Astrocyte (in vitro differentiated cells and primary cell): ENCODE measurements around the gene APOBEC3H. TPM values are rescaled to one million over a fixed set of nuclear protein-coding genes. Genes with fewer than 3 reads are reported as not detected.

ENCODE experiments used
- DNase-seq: peaks from one replicate; pipeline ENCODE4 v3.0.0-alpha.2; 2010; ENCODE audit warnings: low read depth
- FAIRE-seq: peaks from 2 replicates; lab custom pipeline; 2011; peaks lifted over from hg19 to GRCh38; lab: Jason Lieb, UNC
- H2AFZ ChIP-seq: 2 replicates; pipeline ENCODE4 v1.6.0; 2012; ENCODE audit warnings: low read depth, low read length, inconsistent platforms
- H3K27ac ChIP-seq: 2 replicates; pipeline ENCODE4 v1.5.1; 2011; ENCODE audit warnings: low read depth, low read length, inconsistent platforms
- H3K27me3 ChIP-seq: 2 replicates; pipeline ENCODE4 v1.6.0; 2011; ENCODE audit warnings: low read length, inconsistent platforms; ENCODE audit not compliant: insufficient read depth
- H3K36me3 ChIP-seq: 2 replicates; pipeline ENCODE4 v1.5.1; 2011; ENCODE audit warnings: low read length, inconsistent platforms; ENCODE audit not compliant: insufficient read depth
- H3K4me1 ChIP-seq: 2 replicates; pipeline ENCODE4 v1.5.1; 2011; ENCODE audit warnings: low read length, inconsistent platforms; ENCODE audit not compliant: insufficient read depth
- H3K4me2 ChIP-seq: 2 replicates; pipeline ENCODE4 v1.6.0; 2012; ENCODE audit warnings: low read length, inconsistent platforms
- H3K4me3 ChIP-seq: 2 replicates; pipeline ENCODE4 v1.5.1; 2011; ENCODE audit warnings: low read depth, mild to moderate bottlenecking, low read length, inconsistent platforms; ENCODE audit not compliant: insufficient read depth
- H3K79me2 ChIP-seq: 2 replicates; pipeline ENCODE4 v1.6.0; 2012; ENCODE audit warnings: mild to moderate bottlenecking, low read length, inconsistent platforms; ENCODE audit not compliant: insufficient read depth
- H3K9ac ChIP-seq: 2 replicates; pipeline ENCODE4 v1.6.0; 2012; ENCODE audit warnings: mild to moderate bottlenecking, low read length, inconsistent platforms
- H3K9me3 ChIP-seq: 2 replicates; pipeline ENCODE4 v1.5.1; 2012; ENCODE audit warnings: low read depth, mild to moderate bottlenecking, low read length, inconsistent platforms; ENCODE audit not compliant: insufficient read depth
- H4K20me1 ChIP-seq: 2 replicates; pipeline ENCODE4 v1.6.0; 2012; ENCODE audit warnings: low read length, inconsistent platforms; ENCODE audit not compliant: insufficient read depth
- H3K27ac Mint-ChIP-seq: one replicate; pipeline ENCODE4 v1.8.0; 2021; ENCODE audit warnings: mild to moderate bottlenecking, mixed read lengths; ENCODE audit not compliant: unreplicated experiment
- H3K27me3 Mint-ChIP-seq: one replicate; pipeline ENCODE4 v1.8.0; 2021; ENCODE audit warnings: low read depth, mixed read lengths; ENCODE audit not compliant: unreplicated experiment
- H3K36me3 Mint-ChIP-seq: one replicate; pipeline ENCODE4 v1.8.0; 2021; ENCODE audit warnings: low read depth, mixed read lengths; ENCODE audit not compliant: unreplicated experiment
- H3K4me1 Mint-ChIP-seq: one replicate; pipeline ENCODE4 v1.8.0; 2021; ENCODE audit warnings: low read depth, mixed read lengths; ENCODE audit not compliant: unreplicated experiment
- H3K4me3 Mint-ChIP-seq: one replicate; pipeline ENCODE4 v1.8.0; 2021; ENCODE audit warnings: mild to moderate bottlenecking, moderate library complexity, mixed read lengths; ENCODE audit not compliant: unreplicated experiment
- H3K9me3 Mint-ChIP-seq: one replicate; pipeline ENCODE4 v1.8.0; 2021; ENCODE audit warnings: mild to moderate bottlenecking, mixed read lengths; ENCODE audit not compliant: unreplicated experiment
- EZH2 ChIP-seq: IDR thresholded peaks from 2 replicates; pipeline ENCODE4 v1.6.1; 2012; ENCODE audit warnings: mild to moderate bottlenecking, low read length, inconsistent platforms; ENCODE audit not compliant: insufficient read depth
- total RNA-seq: library from RNA; stranded (reverse); gene quantifications from 2 replicates; pipeline ENCODE4 v1.2.1, GENCODE V29; 2021
- TF ChIP-seq, protein P1 (sequence below): IDR thresholded peaks from 2 replicates; pipeline ENCODE4 v1.5.1; 2011; ENCODE audit warnings: low read depth, mild to moderate bottlenecking, inconsistent platforms, low read length, moderate library complexity; ENCODE audit not compliant: insufficient read depth

APOBEC3H gene
- total RNA-seq, 1 donor from 2014 or later = 0.30 TPM

DNA sequence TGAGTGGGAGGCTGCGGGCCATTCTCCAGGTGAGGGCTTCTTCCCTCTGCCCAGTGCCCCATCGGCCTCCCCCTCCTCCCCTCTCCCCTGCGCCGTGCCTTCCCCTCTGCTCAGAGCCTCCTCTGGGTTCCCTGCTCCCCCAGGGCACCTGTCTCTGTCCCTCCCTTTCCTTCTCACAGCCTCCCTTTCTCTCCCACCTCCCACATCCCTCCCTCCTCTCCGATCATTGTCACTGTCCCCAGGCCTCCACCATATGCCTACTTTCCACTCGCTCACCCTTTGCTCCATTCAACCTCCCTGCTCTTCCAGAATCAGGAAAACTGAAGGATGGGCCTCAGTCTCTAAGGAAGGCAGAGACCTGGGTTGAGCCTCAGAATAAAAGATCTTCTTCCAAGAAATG lies 9.9 kb upstream of the APOBEC3H start:
- Histone ChIP-seq H3K4me3 (no peak overlapping the region), H3K27ac (no peak overlapping the region), H4K20me1 (no peaks in the 10 kb centered on the region), H3K4me1 (no peaks in the 10 kb centered on the region), H3K9ac (no peak overlapping the region), H3K4me2 (no peak overlapping the region), H3K36me3 (no peaks in the 10 kb centered on the region), H3K79me2 (no peaks in the 10 kb centered on the region), H3K27me3 (no peaks in the 10 kb centered on the region), H2AFZ (no peak overlapping the region), H3K9me3 (no peaks in the 10 kb centered on the region)
- Mint-ChIP-seq H3K36me3 (peaks cover 2% of the 10 kb centered on the region), H3K9me3 (no peaks in the 10 kb centered on the region), H3K4me3 (no peak overlapping the region), H3K27ac (no peak overlapping the region), H3K4me1 (peaks cover 3% of the 10 kb centered on the region), H3K27me3 (peaks cover 27% of the 10 kb centered on the region)
- TF ChIP-seq, protein P1, sequence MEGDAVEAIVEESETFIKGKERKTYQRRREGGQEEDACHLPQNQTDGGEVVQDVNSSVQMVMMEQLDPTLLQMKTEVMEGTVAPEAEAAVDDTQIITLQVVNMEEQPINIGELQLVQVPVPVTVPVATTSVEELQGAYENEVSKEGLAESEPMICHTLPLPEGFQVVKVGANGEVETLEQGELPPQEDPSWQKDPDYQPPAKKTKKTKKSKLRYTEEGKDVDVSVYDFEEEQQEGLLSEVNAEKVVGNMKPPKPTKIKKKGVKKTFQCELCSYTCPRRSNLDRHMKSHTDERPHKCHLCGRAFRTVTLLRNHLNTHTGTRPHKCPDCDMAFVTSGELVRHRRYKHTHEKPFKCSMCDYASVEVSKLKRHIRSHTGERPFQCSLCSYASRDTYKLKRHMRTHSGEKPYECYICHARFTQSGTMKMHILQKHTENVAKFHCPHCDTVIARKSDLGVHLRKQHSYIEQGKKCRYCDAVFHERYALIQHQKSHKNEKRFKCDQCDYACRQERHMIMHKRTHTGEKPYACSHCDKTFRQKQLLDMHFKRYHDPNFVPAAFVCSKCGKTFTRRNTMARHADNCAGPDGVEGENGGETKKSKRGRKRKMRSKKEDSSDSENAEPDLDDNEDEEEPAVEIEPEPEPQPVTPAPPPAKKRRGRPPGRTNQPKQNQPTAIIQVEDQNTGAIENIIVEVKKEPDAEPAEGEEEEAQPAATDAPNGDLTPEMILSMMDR = no peak
- no peak for TF ChIP-seq EZH2
- no peak for DNase-seq
- no peak for FAIRE-seq

DNA sequence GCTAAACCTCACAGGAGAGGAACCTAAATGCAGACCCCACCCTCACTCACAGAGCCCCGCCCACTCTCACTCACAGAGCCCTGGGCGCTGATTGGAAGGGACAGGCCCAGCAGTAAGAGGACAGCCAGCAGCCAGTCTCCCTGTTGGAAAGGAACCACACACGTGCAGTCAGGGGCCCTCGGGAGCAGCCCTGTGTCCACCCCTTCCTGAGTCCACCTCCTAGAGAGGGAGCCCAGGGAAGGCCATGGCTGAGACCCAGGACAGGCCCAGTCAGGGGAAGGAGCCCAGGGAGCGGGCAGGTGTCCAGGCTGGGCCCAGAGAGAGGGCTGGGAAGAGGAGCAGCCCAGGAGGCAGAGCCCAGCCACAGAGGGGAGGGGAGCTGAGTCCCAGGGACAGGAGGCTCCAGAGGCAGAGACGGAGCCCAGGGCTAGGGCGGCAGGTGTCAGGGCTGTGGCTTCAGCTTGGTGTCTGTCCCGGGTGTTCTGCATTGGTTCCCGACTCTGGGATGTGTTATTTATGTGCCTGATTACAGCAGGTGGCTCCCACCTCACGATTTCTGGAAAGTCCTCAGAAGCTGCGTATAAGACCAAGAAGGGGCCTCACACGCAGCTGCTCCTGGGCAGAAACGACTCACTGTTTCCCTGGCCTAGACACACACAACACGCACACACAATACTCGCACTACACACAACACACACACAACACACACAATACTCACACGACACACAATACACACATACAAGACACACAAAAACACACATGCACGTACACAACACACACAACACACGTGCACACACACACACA lies 9.0 kb upstream of the APOBEC3H start:
- H3K27ac ChIP-seq = no peak overlapping the region
- TF ChIP-seq, protein P1 = no peak
- TF ChIP-seq EZH2 = no peak

DNA sequence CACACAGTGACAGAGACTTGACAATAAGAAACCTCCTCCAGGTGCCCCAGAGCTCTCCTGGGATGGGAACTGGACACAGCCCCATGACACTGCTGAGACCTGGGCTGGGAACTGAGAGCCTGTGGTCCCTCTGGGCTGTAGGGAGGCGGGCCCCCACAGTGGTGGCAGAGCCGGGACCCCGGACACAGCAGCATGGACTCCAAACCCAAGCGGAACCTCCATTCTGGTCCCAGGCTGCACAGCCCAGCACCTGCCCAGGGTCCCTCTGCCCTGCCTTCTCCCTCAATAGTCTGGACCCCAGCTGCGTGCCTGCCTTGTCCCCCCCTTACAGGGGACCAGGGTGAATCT lies 8.4 kb upstream of the APOBEC3H start:
- Histone ChIP-seq H3K4me1 (no peaks in the 10 kb centered on the region), H3K27ac (no peak overlapping the region), H3K9me3 (no peaks in the 10 kb centered on the region), H3K4me2 (no peak overlapping the region), H4K20me1 (no peaks in the 10 kb centered on the region), H2AFZ (no peak overlapping the region), H3K9ac (no peak overlapping the region), H3K79me2 (no peaks in the 10 kb centered on the region), H3K27me3 (no peaks in the 10 kb centered on the region), H3K36me3 (no peaks in the 10 kb centered on the region), H3K4me3 (no peak overlapping the region)
- DNase-seq = no peak
- Mint-ChIP-seq H3K4me1 (peaks cover 3% of the 10 kb centered on the region), H3K9me3 (no peaks in the 10 kb centered on the region), H3K4me3 (no peak overlapping the region), H3K36me3 (peaks cover 3% of the 10 kb centered on the region), H3K27me3 (peaks cover 28% of the 10 kb centered on the region), H3K27ac (no peak overlapping the region)
- no peak for FAIRE-seq
- TF ChIP-seq, protein P1 = no peak
- no peak for TF ChIP-seq EZH2

More for the DNA sequence above, 9.0 kb upstream of the APOBEC3H start:
- Mint-ChIP-seq H3K36me3 (peaks cover 3% of the 10 kb centered on the region), H3K4me3 (no peak overlapping the region), H3K9me3 (no peaks in the 10 kb centered on the region), H3K4me1 (peaks cover 3% of the 10 kb centered on the region), H3K27ac (no peak overlapping the region), H3K27me3 (peaks cover 31% of the 10 kb centered on the region)
- Histone ChIP-seq H3K4me1 (no peaks in the 10 kb centered on the region), H3K4me2 (no peak overlapping the region), H3K9me3 (no peaks in the 10 kb centered on the region), H3K79me2 (no peaks in the 10 kb centered on the region), H3K9ac (no peak overlapping the region), H4K20me1 (no peaks in the 10 kb centered on the region), H3K27me3 (no peaks in the 10 kb centered on the region), H3K4me3 (no peak overlapping the region), H3K36me3 (no peaks in the 10 kb centered on the region), H2AFZ (no peak overlapping the region)
- DNase-seq (no peak), FAIRE-seq (no peak)
